SU-DHL-6 (cell line): ENCODE data around the gene NKX1-2.

ENCODE experiments used
- H2AFZ ChIP-seq: fragments of 200-600 bp; sonication (generic); 2 replicates; pipeline ENCODE4 v1.6.1; 2014; ENCODE audit warnings: low read depth, mild to moderate bottlenecking, moderate library complexity, mixed read lengths, antibody characterized with exemption, low read length; ENCODE audit not compliant: severe bottlenecking
- H3F3A ChIP-seq: fragments of 200-600 bp; shearing (Covaris generic); 2 replicates; pipeline ENCODE4 v1.6.0; 2016; ENCODE audit warnings: antibody characterized with exemption, mild to moderate bottlenecking; ENCODE audit not compliant: insufficient read depth
- H3K27ac ChIP-seq: fragments of 200-600 bp; sonication (generic); 2 replicates; pipeline ENCODE4 v1.5.1; 2016; ENCODE audit warnings: low read depth, mild to moderate bottlenecking, low read length, moderate library complexity, mixed read lengths
- H3K27me3 ChIP-seq: fragments of 200-600 bp; sonication (generic), shearing (Covaris generic); 2 replicates; pipeline ENCODE4 v1.6.0; 2014; ENCODE audit warnings: mild to moderate bottlenecking, low read length
- H3K36me3 ChIP-seq: fragments of 200-600 bp; sonication (generic); 2 replicates; pipeline ENCODE4 v1.6.1; 2014; ENCODE audit warnings: mild to moderate bottlenecking, low read length, mixed read lengths
- H3K4me2 ChIP-seq: fragments of 300-600, 200-600 bp; shearing (Covaris generic), sonication (generic); 2 replicates; pipeline ENCODE4 v1.6.0; 2014; ENCODE audit warnings: low read length, low read depth, mild to moderate bottlenecking; ENCODE audit not compliant: poor library complexity, severe bottlenecking
- H3K4me3 ChIP-seq: fragments of 200-600 bp; sonication (generic); 2 replicates; pipeline ENCODE4 v1.5.1; 2014; ENCODE audit warnings: antibody characterized with exemption, low read length, mild to moderate bottlenecking, mixed read lengths; ENCODE audit not compliant: insufficient read depth, poor library complexity, severe bottlenecking
- H3K79me2 ChIP-seq: fragments of 200-600 bp; sonication (generic); 2 replicates; pipeline ENCODE4 v1.6.1; 2014; ENCODE audit warnings: mild to moderate bottlenecking, low read length, moderate library complexity; ENCODE audit not compliant: insufficient read depth
- H3K9ac ChIP-seq: fragments of 200-600 bp; sonication (generic); 2 replicates; pipeline ENCODE4 v1.7.0; 2014; ENCODE audit warnings: mild to moderate bottlenecking, low read length
- H3K9me2 ChIP-seq: fragments of 200-600 bp; sonication (generic); replicated peaks from 2 replicates; pipeline ENCODE4 v1.6.1; 2014; ENCODE audit warnings: low read length; ENCODE audit not compliant: insufficient read depth
- H3K9me3 ChIP-seq: fragments of 200-600 bp; sonication (generic); 2 replicates; pipeline ENCODE4 v1.6.1; 2014; ENCODE audit warnings: low read length, mixed read lengths; ENCODE audit not compliant: insufficient read depth
- H4K20me1 ChIP-seq: fragments of 200-600 bp; sonication (generic); 2 replicates; pipeline ENCODE4 v1.6.1; 2014; ENCODE audit warnings: low read depth, mild to moderate bottlenecking, antibody characterized with exemption, low read length, moderate library complexity, mixed read lengths
- EZH2phosphoT487 ChIP-seq: fragments of 200-600 bp; sonication (generic), shearing (Covaris generic); conservative IDR thresholded peaks from 2 replicates; pipeline ENCODE4 v1.6.1; 2018; ENCODE audit warnings: mild to moderate bottlenecking, antibody characterized with exemption, low read length, moderate library complexity, mixed read lengths
- TF ChIP-seq, protein P1 (sequence below): fragments of 200-600 bp; sonication (generic); IDR thresholded peaks from one replicate; pipeline ENCODE4 v1.5.1; 2017; ENCODE audit warnings: antibody characterized with exemption, mild to moderate bottlenecking, low read length, moderate library complexity; ENCODE audit not compliant: insufficient read depth, poor library complexity, severe bottlenecking

The NKX1-2 gene

DNA sequence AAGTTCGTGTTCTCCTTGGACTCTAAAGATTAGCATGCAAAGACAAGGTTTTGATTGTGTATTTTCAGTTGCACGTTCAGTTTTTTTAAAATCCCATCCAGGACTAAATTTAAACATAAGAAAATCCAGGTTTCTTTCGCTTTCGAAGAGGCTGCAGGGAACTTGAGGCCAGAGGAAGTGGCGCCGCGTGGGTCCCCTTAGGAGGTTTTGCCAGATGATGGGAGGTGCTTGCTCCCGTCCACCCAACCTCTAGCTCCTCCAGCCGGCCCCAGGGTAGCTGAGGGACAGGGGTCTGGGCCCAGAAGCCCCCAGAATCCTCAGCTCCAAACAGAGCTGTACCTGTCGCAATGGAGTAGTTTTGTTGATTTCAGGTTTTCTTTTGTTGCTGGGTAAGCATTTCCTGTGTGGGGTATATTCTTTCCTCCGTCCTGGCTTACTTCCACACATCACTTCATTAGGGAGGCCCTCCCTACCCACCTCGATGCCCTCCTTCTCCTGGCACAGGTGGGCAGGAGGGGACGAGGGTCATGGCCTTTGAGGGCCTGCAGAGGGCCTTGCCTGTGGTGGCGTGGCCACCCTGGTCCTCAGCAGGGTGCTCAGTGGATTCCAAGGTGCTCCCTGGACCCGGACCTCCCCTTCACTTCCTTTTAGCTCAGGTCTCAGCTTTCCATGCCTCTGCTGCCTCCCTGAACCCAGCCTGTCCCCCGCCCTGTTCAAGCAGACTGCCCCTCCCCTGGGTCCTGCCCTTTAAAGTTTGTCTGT is 44.4 kb upstream of the NKX1-2 start:
- Histone ChIP-seq H3K79me2 (no peaks in the 10 kb centered on the region), H3F3A (no peaks in the 10 kb centered on the region), H3K4me3 (no peak overlapping the region), H3K36me3 (no peaks in the 10 kb centered on the region), H3K9me2 (no peaks in the 10 kb centered on the region), H3K9me3 (no peaks in the 10 kb centered on the region), H3K9ac (no peak overlapping the region), H3K27ac (no peak overlapping the region), H4K20me1 (no peaks in the 10 kb centered on the region), H3K4me2 (no peak overlapping the region), H3K27me3 (no peaks in the 10 kb centered on the region), H2AFZ (no peak overlapping the region)
- no peak for TF ChIP-seq EZH2phosphoT487
- TF ChIP-seq, protein P1, sequence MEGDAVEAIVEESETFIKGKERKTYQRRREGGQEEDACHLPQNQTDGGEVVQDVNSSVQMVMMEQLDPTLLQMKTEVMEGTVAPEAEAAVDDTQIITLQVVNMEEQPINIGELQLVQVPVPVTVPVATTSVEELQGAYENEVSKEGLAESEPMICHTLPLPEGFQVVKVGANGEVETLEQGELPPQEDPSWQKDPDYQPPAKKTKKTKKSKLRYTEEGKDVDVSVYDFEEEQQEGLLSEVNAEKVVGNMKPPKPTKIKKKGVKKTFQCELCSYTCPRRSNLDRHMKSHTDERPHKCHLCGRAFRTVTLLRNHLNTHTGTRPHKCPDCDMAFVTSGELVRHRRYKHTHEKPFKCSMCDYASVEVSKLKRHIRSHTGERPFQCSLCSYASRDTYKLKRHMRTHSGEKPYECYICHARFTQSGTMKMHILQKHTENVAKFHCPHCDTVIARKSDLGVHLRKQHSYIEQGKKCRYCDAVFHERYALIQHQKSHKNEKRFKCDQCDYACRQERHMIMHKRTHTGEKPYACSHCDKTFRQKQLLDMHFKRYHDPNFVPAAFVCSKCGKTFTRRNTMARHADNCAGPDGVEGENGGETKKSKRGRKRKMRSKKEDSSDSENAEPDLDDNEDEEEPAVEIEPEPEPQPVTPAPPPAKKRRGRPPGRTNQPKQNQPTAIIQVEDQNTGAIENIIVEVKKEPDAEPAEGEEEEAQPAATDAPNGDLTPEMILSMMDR: no peak

DNA sequence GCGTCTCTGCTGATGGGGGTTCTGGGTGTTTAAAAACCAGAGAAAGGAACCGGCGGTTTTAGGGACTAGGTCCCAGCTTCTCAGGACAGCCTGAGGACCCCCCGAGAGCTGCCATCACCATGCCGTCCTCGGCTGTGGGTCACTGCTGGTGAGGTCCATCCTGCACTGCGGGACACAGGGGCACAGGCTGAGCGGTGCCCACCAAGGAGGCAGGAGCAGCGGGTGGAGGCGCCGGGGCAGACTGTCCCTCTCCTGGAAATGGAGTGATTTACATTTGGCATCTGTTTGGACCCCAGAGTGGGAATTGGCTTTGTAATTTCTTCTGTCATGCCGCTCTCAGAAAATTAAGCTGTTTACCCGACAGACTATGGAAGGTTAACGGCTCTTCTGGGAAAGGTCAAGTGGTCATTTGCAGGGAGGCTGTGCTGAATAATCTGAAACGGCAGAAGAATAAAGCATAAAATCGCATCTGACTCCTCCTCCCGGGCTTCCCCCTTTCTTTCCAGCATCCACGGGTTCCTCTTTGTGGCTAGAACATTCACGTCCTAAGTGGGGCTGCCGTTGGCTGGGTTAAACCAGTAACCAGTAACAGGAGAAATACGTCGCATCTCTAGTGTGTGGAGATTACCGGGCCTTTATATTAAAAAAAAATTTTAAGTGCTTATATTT is 43.5 kb upstream of the NKX1-2 start:
- Histone ChIP-seq H3K27ac (no peak overlapping the region), H3K36me3 (no peaks in the 10 kb centered on the region), H3K9me2 (no peaks in the 10 kb centered on the region), H3K4me3 (no peak overlapping the region), H3K9me3 (no peaks in the 10 kb centered on the region), H2AFZ (no peak overlapping the region), H3K4me2 (no peak overlapping the region), H3K27me3 (no peaks in the 10 kb centered on the region), H3K79me2 (no peaks in the 10 kb centered on the region), H3K9ac (no peak overlapping the region), H3F3A (no peaks in the 10 kb centered on the region), H4K20me1 (no peaks in the 10 kb centered on the region)
- TF ChIP-seq, protein P1: no peak
- TF ChIP-seq EZH2phosphoT487: no peak

DNA sequence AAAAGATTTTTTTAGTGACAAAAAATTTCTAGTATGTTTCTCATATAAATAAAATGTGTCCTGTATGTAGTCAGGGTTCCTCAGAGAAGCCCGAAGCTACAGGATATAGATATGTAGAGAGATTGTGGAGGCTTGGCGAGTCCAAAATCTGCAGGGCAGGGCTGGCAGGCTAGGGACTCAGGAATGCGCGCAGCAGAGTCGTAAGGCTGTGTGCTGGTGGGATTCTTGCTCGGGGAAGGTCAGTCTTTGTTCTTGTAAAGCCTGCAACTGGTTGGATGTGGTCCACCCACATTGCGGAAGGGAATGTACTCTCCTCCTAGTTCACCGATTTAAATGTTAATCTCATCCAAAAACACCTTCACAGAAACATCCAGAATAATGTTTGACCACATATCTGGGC is 42.4 kb upstream of the NKX1-2 start:
- no peaks in the 10 kb centered on the region for H3K79me2 ChIP-seq
- no peak overlapping the region for H3K4me3 ChIP-seq
- no peaks in the 10 kb centered on the region for H3K27me3 ChIP-seq
- TF ChIP-seq, protein P1: no peak
- no peak for TF ChIP-seq EZH2phosphoT487
- H3K36me3 ChIP-seq: no peaks in the 10 kb centered on the region
- H2AFZ ChIP-seq: no peak overlapping the region
- no peak overlapping the region for H3K4me2 ChIP-seq
- no peak overlapping the region for H3K9ac ChIP-seq
- H3K9me3 ChIP-seq: no peaks in the 10 kb centered on the region
- H4K20me1 ChIP-seq: no peaks in the 10 kb centered on the region
- no peaks in the 10 kb centered on the region for H3K9me2 ChIP-seq
- no peak overlapping the region for H3K27ac ChIP-seq
- no peaks in the 10 kb centered on the region for H3F3A ChIP-seq
